Common myeloid progenitor, CD34-positive (primary cell): Measurements from ENCODE around the gene IDE.

Experiments
- CTCF ChIA-PET: fragments of 350-600 bp; sonication (Branson Sonifier 250); formaldehyde crosslinking; loops from one replicate; lab custom pipeline; 2021; ENCODE audit warnings: antibody characterized with exemption; lab: Charles Lee
- POLR2A ChIA-PET: fragments of 350-600 bp; sonication (Branson Sonifier 250); formaldehyde crosslinking; loops from one replicate; lab custom pipeline; 2021; ENCODE audit warnings: antibody characterized with exemption; lab: Charles Lee
- DNase-seq, 3 donors: peaks; one replicate each; pipeline versions ENCODE4 v3.0.0 to v3.0.0-alpha.2; 2013
- H3K27ac ChIP-seq, 2 experiments: 1 replicate in 1 of 2; 2 replicates in 1 of 2; pipeline ENCODE4 v1.7.0; 2013; ENCODE audit warnings: inconsistent platforms in 2 of 2, low read length in 2 of 2, mild to moderate bottlenecking in 2 of 2, low read depth in 1 of 2, moderate library complexity in 1 of 2; ENCODE audit not compliant: severe bottlenecking in 2 of 2, insufficient read depth in 1 of 2, poor library complexity in 1 of 2
- H3K27me3 ChIP-seq, 5 experiments: replicated peaks in 2 of 5; 1 replicate in 3 of 5; 2 replicates in 2 of 5; pipeline versions ENCODE4 v1.6.1 to v1.7.0; 2013; ENCODE audit warnings: low read length in 4 of 5, mild to moderate bottlenecking in 2 of 5, moderate library complexity in 2 of 5, inconsistent platforms in 1 of 5; ENCODE audit not compliant: insufficient read depth in 5 of 5, control insufficient read depth in 4 of 5
- H3K36me3 ChIP-seq, 4 experiments: 1 replicate in 2 of 4; 2 replicates in 2 of 4; pipeline versions ENCODE4 v1.6.1 to v1.7.0; 2013; ENCODE audit warnings: low read length in 3 of 4, control low read depth in 1 of 4, mild to moderate bottlenecking in 1 of 4; ENCODE audit not compliant: control insufficient read depth in 4 of 4, insufficient read depth in 4 of 4
- H3K4me1 ChIP-seq, 4 experiments: 1 replicate in 3 of 4; 2 replicates in 1 of 4; pipeline versions ENCODE4 v1.6.1 to v1.7.1; 2013; ENCODE audit warnings: low read length in 3 of 4, mild to moderate bottlenecking in 3 of 4, control low read depth in 1 of 4, inconsistent platforms in 1 of 4, moderate library complexity in 1 of 4; ENCODE audit not compliant: control insufficient read depth in 4 of 4, insufficient read depth in 4 of 4; ENCODE audit errors: control extremely low read depth in 1 of 4
- H3K4me3 ChIP-seq, 7 experiments: 1 replicate in 4 of 7; 2 replicates in 3 of 7; pipeline versions ENCODE4 v1.5.1 to v1.7.0; 2013; ENCODE audit warnings: mild to moderate bottlenecking in 7 of 7, low read length in 6 of 7, moderate library complexity in 6 of 7, inconsistent platforms in 2 of 7, low read depth in 2 of 7, control low read depth in 1 of 7; ENCODE audit not compliant: insufficient read depth in 4 of 7, control insufficient read depth in 1 of 7; ENCODE audit errors: extremely low read depth in 1 of 7
- H3K9me3 ChIP-seq, 5 experiments: 1 replicate in 4 of 5; 2 replicates in 1 of 5; pipeline versions ENCODE4 v1.6.1 to v1.7.1; 2013; ENCODE audit warnings: low read length in 4 of 5, mild to moderate bottlenecking in 2 of 5, inconsistent platforms in 1 of 5, low read depth in 1 of 5, moderate library complexity in 1 of 5; ENCODE audit not compliant: control insufficient read depth in 4 of 5, insufficient read depth in 2 of 5; ENCODE audit errors: control extremely low read depth in 1 of 5
- WGBS: methylation state at CpG from one replicate; pipeline ENCODE4 v1.1.5; 2013; ENCODE audit not compliant: insufficient coverage; 5-methylcytosine and 5-hydroxymethylcytosine counted together

Gene IDE

DNA sequence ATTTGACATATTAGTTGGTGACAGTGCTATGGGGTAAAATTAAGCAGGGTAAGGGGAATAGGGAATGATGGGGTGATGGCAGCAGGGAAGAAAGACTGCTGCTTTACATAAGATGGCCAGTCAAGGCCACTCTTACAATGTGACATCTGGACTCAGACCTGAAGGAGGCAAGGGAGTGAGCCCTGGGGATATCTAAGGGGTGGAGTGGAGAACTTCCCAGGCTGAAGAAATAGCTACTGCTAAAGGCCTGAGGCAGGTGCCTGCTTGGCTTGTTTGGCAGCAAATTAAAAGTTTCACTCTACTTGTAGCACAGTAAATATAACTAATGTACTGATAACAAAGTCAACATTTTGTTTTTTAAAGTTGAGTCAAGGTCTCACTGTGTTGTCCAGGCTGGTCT, 93.5 kb downstream of the IDE start:
- Histone ChIP-seq H3K36me3 (peaks cover 11 to 40% (median 20%) of the 10 kb centered on the region in 4 experiments), H3K9me3 (no peaks in the 10 kb centered on the region), H3K27ac (no peak overlapping the region), H3K4me3 (no peak overlapping the region), H3K4me1 (no peaks in the 10 kb centered on the region), H3K27me3 (no peaks in the 10 kb centered on the region)
- ChIA-PET POLR2A (no interaction called here), CTCF (interaction anchor here (0.5 to 2.4 kb wide), 3 partner anchors 9 to 18 kb away, joined by 3 to 5 read pairs (median 3); no protein-coding TSS in a partner anchor)
- DNase-seq = no peak

DNA sequence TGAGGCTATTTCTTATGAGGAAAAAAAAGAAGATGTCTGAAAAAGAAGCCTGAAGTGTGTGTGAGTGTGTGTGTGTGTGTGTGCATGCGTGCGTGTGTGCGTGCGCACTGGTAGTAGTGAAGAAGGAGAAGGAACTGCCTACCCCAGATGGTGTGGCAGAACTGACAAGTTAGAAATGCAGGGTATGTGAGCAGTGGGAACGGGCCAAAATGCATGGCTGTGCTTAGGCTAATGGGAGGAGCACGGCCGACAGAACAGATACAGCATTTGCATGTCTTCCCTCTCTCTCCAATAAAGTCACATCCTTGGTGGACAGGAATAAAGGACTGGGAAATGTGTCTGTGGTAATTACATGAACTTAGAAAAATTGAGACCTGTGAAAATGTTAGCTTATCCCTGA, 94.3 kb downstream of the IDE start:
- CTCF ChIA-PET = interaction anchor here (1.2 to 2.4 kb wide), 2 partner anchors 8 to 17 kb away, joined by 3 to 5 read pairs; no protein-coding TSS in a partner anchor
- WGBS = 100% methylated on average over 4 of the region's 7 CpGs

DNA sequence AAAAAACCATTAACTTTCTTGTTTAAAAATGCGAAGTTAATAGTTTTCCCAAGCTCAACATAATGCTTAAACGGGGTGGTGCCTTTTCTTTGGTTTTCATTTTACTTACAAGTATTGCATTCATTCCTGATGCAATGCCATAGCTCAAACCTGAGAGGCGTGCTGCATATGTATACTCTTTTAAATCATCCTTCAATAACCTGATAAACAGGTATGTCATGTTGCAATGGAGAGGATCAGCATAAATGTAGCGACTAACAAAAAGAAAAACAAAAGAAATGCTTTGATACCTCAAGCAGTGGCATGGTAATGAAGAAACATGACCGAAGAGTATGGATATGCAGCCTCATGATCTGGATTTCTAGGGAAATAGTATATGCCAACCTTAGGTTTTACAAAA, 95.4 kb downstream of the IDE start:
- no peak for DNase-seq
- POLR2A ChIA-PET = no interaction called here
- Histone ChIP-seq H3K36me3 (peaks cover 13 to 37% (median 25%) of the 10 kb centered on the region in 4 experiments), H3K27ac (no peak overlapping the region), H3K9me3 (no peaks in the 10 kb centered on the region), H3K4me1 (no peaks in the 10 kb centered on the region), H3K4me3 (no peak overlapping the region), H3K27me3 (no peaks in the 10 kb centered on the region)
- 100% methylated on average over 1 of the region's 5 CpGs for WGBS
- CTCF ChIA-PET = no interaction called here

More for the DNA sequence above, 94.3 kb downstream of the IDE start:
- H3K9me3 ChIP-seq = no peaks in the 10 kb centered on the region
- POLR2A ChIA-PET = no interaction called here
- H3K4me3 ChIP-seq = no peak overlapping the region
- peaks cover 13 to 44% (median 25%) of the 10 kb centered on the region in 4 experiments for H3K36me3 ChIP-seq
- no peaks in the 10 kb centered on the region for H3K27me3 ChIP-seq
- no peak overlapping the region for H3K27ac ChIP-seq
- DNase-seq = peak in 1 of 3 donors; percentile 2
- H3K4me1 ChIP-seq = no peaks in the 10 kb centered on the region

DNA sequence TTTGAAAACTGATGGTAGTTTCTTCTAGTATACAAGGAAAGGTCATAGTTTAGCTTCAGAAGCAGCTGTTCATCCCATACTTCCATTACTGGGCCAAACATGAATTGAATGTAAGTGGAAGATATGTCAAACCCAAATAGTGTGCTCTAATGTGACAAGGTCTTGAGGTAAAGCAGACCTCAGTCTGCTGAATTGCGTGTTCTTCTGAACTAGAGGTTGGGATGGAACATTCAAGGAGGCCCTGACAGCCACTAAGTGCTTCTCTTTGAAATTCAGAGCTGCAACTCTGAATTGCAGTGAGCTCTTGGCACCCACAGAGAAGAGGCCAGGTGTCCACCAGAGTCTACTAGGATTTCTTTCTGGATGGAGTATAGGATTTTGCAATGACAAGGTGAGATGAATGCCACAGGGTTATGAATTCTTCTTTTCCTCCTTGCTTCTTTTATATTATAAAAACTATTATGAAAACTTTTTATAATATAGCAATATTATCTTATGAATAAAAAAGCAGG, 98.5 kb downstream of the IDE start:
- H3K27me3 ChIP-seq = no peaks in the 10 kb centered on the region
- no peaks in the 10 kb centered on the region for H3K9me3 ChIP-seq
- H3K4me1 ChIP-seq = no peaks in the 10 kb centered on the region
- peaks cover 14 to 28% (median 21%) of the 10 kb centered on the region in 4 experiments for H3K36me3 ChIP-seq
- WGBS = 100% methylated on average over 1 of the region's 1 CpG
- ChIA-PET CTCF (interaction anchor here (0.6 kb wide), 1 partner anchor 18 kb away, joined by 3 read pairs; no protein-coding TSS in a partner anchor), POLR2A (no interaction called here)
- H3K4me3 ChIP-seq = no peak overlapping the region
- no peak for DNase-seq
- no peak overlapping the region for H3K27ac ChIP-seq

- WGBS = 100% methylated on average over 2 of the region's 3 CpGs
- CTCF ChIA-PET = no interaction called here
- Histone ChIP-seq H3K4me1 (no peaks in the 10 kb centered on the region), H3K27ac (no peak overlapping the region), H3K9me3 (no peaks in the 10 kb centered on the region), H3K4me3 (no peak overlapping the region), H3K27me3 (no peaks in the 10 kb centered on the region), H3K36me3 (peaks cover 11 to 38% (median 34%) of the 10 kb centered on the region in 4 experiments)
- POLR2A ChIA-PET = no interaction called here
- DNase-seq = no peak
These were observed 103.9 kb downstream of the IDE start for GRCh38 chr10:92470026-92470425.

DNA sequence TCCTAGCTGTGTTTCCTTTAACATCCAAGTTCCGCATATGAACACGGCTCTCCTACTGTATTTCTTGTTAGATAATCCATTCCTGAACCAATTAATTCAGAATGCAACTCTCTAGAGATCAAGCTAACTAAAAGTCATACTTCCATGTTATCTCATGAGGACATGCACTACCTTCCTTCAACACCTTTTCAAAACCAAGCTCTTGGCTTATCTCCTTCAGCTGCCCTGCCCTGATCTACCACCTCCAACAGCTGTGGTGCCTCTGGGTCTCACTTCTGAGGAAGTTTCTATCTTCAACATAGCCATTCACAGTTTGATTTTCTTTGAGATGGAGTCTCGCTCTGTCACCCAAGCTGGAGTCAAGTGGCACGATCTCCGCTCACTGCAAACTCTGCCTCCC, 109.5 kb downstream of the IDE start:
- WGBS = 83% methylated on average over 5 of the region's 5 CpGs
- H3K4me1 ChIP-seq = no peaks in the 10 kb centered on the region
- H3K27me3 ChIP-seq = no peaks in the 10 kb centered on the region
- H3K27ac ChIP-seq = no peak overlapping the region
- H3K9me3 ChIP-seq = no peaks in the 10 kb centered on the region
- no peak for DNase-seq
- H3K36me3 ChIP-seq = peaks cover 5 to 47% (median 45%) of the 10 kb centered on the region in 4 experiments
- POLR2A ChIA-PET = no interaction called here
- CTCF ChIA-PET = interaction anchor here (1.7 kb wide), 1 partner anchor 17 kb away, joined by 4 read pairs; no protein-coding TSS in a partner anchor
- no peak overlapping the region for H3K4me3 ChIP-seq

GRCh38 chr10:92463582-92463981, 110.3 kb downstream of the IDE start:
- ChIA-PET CTCF (interaction anchor here (1.7 kb wide), 1 partner anchor 16 kb away, joined by 3 read pairs; no protein-coding TSS in a partner anchor), POLR2A (interaction anchor here (0.6 kb wide), 1 partner anchor 1113 kb away, joined by 4 read pairs; no protein-coding TSS in a partner anchor)
- H3K4me3 ChIP-seq = no peak overlapping the region
- H3K27ac ChIP-seq = no peak overlapping the region
- H3K9me3 ChIP-seq = no peaks in the 10 kb centered on the region
- H3K36me3 ChIP-seq = peaks cover 10 to 43% (median 40%) of the 10 kb centered on the region in 4 experiments
- 100% methylated on average over 3 of the region's 5 CpGs for WGBS
- no peaks in the 10 kb centered on the region for H3K27me3 ChIP-seq
- H3K4me1 ChIP-seq = no peaks in the 10 kb centered on the region
- DNase-seq = no peak
